ENCODE results near the gene PTDSS2.
"Not testable (repeated sequence)": the region's sequence is repeated elsewhere in the genome, so short reads cannot be mapped to it uniquely, and the experiment has no call there.

The PTDSS2 gene

DNA sequence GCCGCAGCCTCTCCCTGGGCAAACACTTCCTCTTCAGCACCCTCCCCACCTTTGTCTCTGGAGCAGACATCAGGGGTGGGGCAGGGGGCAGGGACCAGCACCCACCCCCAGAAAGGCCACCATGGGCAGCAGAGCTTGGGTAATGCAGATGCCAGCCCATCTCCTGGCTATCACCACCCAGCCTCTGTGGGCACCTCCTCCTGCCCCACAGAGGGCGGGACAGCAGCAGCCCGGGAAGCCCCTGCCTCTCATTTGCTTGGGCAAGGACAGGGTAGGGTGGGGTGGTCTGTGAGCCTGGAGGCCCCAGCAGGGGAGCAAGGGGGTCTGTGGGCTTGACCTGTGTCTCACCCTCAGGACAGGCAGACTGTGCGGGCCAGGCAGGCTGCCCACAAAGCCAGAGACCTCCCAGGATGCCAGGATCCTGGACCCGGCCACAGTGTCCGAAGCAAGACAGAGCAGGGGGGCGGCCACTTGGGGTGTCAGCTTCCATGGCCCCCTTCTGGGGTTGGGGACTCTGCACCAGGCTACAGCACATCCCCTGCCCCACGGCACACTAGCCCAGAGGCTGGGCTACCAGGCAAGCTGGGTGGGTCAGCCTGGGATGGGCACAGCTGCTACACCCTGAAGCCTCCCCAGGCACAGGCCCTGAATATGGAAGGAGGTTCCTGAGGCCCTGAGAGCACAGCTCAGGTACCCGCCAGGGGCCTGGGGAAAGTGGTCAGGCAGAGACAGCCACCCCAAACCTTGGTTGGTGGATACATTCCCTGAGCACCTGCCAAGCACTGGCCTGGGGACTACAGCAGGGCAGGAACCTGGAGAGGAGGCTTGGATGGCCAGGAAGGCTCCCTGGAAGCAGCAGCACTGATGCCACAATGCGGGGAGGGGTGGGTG, 52.5 kb downstream of the PTDSS2 start:
- DNase-seq (ENCODE audit: insufficient read length, low spot score) (no peak), FAIRE-seq (no peak)

DNA sequence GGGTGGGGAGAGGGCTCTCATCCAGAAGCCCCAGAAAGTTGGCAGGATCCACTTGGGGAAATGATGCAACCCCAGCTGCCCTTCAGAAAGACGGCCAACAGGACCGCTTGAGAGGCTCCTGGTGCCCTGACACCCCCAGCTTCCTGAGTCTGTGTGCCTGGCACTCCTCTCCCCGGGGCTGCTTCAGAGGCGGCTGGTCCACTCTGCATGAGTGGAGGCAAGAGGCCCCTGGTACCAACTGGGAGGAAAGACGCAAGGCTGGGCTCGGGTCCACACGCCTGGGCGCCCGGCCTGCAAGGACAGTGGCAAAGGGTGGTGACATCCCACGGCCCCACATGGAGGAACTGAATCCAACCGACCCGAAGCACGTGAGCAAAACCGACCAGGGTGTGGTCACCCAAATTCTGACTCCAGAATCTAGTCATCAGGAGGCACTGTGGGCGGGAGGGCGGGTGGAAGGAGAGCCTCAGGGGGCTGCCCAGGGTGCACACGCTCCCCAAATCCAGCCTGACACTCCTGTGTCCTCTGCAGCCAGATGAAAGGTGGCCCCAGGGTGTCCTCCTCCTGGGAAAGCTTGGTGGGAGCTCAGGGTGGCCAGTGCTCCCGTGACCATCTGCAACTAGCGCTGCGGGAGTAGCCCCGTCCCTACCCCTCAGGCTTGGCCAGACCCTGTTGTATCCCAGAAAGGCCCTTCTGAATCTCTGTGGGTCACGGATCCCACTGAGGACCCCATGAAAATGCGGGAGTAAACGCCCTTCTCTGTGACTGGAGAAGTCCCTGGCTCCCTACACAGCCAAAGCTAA, 53.3 kb downstream of the PTDSS2 start:
- no peak for FAIRE-seq
- no peak for DNase-seq (ENCODE audit: insufficient read length, low spot score)

DNA sequence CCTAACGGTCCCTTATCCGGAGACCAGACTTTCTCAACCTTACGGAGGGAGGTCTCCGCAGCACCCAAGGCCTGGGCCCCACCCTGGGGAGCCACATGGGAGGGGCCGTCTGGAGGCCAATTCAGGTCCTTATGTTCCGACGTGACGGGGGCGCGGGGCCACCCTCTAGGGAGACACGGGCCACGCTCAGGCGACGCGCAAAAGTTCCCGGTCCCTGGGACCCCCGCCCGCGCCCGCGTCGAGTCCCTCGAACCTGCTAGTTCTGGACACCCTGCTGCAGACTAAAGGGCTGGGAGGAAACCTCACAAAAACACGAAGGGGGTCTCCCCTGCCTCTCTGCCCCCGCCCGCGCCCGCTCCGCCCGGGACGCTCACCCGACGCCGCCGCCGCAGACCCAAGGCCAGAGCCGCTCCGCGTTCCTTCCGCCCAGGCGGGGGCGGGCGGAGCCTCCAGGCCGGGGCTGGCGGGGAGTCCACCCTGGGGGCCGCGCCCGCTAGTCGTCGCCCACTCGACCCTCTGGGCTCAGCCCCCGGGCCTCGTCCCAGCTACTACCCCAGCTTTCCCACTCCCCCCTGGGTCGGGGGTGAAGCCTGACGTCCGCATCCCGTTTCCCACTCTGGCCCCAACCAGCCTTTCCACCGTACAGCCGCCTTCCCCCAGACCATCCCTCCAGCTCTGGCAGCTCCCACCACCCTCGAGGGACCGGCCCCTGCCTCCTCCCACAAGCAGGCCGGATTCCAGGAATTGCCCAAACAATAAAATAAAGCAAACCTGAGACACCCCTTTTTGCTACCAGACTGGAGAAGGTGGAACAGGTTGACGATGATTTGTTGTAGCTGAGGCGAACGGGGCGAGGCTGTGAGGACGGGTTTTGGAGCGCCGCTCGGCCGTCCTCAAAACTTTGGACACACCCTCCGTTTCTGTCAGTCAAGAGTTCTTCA, 54.2 kb downstream of the PTDSS2 start:
- FAIRE-seq: no peak
- DNase-seq (ENCODE audit: insufficient read length, low spot score): no peak

DNA sequence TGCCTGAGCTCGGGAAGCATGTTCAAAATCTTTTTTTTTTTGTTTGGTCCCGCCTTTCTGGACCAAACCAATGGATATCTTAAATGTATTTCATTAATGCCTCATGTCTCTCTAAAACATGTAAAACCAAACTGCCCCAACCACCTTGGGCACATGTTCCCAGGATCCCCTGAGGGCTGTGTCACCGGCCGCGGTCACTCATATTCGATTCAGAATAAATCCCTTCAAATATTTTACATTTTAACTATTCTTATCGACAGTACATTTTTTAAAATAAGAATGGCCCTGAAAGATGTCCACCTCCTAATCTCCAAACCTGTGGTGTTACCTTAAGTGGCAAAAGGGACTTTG, 54.9 kb downstream of the PTDSS2 start:
- FAIRE-seq (no peak), DNase-seq (ENCODE audit: insufficient read length, low spot score) (no peak)

DNA sequence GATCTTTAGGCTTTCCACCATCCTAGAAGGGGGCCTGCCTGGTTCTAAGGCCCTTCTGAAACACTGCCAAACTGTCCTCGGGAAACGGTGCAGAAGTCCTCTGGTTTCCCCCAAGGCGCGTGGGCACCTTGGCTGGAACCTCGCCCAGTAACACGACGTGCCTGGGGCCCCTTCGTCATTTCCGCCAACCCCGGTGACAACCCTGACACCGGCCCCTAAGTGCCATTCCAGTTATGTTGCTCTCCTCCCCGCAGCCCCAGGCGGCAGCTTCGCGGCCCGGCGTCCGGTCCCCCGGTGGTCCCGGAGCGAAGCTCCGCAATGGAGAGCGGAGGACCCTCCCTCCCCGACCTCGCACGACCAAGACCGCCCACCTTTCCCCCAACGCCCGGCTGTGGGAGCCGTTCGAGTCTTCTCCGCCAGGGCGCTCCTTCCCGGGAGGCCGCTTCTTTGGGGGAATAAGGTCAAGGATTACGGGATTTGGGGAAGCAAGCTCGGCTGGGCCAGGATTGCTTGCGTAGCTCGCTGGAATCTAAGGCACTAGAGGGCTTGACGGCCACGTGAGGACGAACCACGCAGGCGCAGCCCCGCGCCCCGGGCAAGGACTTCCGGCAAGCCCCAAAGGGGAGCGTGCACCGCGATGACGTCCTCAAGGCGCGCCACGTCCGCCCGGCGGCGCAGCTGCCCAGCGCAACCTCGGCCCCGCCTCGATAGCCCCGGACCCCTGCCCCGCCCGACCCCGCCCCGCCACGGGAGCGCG, 56.3 kb downstream of the PTDSS2 start:
- FAIRE-seq (peak; percentile 99), DNase-seq (ENCODE audit: insufficient read length, low spot score) (peak; percentile 99)

DNA sequence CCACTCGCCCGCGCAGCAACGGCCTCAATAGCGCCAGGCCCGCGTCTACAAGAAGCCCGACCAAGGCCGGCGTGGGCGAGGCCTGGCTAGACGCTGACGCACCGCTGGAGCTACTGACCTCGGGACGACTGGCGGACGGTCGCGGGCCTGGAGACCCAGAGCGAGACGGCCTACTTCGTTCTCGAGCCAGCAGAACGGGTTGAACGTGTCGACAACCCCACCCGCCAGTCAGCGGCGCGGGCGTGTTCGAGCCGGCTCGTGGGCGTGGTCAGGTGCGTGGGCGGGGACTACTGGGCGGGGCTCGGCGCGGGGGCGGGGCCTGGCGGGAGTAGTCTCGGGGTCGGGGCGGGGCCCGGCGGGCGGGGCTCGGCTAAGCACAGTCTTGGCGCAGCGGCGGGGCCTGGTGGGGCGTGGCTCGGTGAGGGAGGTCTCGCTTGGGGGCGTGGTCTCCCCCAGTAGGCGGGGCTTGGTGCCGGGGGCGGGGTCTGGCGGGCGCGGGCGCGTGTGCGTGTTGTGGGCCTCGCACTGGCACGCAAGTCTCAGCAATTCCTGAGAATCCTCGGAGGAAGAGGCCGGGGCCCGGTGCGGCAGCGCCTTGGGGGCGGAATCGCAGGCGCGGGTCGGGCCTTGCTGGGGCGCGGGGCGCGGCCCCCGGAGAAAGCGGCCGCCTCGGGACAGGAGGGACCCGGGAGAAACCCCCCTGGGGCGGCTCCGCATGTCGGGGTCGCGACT, 57.1 kb downstream of the PTDSS2 start, which contains the start of gene RNH1:
TSS of gene RNH1 (minus strand) at position 248 of the 732 bp plus-strand sequence. CDS start 5,080 bp downstream, outside the sequence.
- peak; percentile 91 for DNase-seq (ENCODE audit: insufficient read length, low spot score)
- no peak for FAIRE-seq

DNA sequence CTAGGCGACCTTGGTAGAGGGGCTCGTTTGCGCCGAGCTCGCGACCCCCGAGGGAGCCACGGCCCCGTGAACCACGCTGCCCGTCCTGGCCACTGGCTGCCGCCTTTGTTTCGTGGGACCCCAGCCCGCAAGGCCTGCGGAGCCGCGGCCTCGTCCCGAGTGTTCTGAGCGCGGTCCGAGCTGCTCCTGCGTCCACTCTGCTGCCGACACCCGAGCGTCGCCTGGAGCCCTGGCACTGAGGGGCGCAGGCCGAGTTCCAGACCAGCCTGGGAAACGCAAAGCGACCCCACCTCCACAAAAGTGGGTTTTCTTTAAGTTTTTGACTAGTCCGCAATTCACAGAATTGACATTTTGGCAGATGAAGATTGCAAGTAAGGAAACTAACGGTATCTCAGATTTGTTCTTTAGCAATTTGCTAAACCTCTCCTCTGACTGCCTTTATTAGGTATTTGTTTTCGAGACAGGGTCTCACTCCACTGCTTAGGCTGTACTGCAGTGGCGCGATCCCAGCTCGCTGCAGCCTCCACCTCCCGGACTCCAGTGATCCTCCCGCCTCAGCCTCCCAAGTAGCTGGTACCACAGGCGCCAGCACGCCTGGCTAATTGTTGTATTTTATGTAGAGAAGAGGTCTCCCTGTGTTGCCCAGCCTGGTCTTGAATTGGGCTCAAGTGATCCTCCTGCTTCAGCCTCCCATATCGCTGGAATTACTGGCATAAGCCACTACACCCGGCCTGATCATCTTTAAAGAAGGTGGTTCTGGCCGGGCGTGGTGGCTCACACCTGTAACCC, 57.8 kb downstream of the PTDSS2 start:
- DNase-seq (ENCODE audit: insufficient read length, low spot score) (no peak), FAIRE-seq (no peak)

DNA sequence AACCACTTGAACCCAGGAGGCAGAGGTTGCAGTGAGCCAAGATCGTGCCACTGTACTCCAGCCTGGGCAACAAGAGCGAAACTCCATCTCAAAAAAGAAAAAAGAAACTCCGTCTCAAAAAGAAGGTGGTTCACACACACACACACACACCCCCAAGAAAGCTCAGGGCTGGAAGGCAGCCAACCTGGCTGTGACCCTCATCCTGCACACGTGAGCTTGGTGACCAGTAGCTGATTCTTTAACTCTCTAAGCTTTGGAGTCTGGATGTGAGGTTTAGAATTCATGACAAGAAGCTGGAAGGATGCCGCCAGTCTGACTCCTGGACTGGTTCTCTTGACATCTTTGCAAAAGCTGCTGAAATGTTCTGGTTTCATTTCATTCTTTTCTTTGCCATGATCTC, 58.9 kb downstream of the PTDSS2 start:
- FAIRE-seq (no peak), DNase-seq (ENCODE audit: insufficient read length, low spot score) (no peak)

DNA sequence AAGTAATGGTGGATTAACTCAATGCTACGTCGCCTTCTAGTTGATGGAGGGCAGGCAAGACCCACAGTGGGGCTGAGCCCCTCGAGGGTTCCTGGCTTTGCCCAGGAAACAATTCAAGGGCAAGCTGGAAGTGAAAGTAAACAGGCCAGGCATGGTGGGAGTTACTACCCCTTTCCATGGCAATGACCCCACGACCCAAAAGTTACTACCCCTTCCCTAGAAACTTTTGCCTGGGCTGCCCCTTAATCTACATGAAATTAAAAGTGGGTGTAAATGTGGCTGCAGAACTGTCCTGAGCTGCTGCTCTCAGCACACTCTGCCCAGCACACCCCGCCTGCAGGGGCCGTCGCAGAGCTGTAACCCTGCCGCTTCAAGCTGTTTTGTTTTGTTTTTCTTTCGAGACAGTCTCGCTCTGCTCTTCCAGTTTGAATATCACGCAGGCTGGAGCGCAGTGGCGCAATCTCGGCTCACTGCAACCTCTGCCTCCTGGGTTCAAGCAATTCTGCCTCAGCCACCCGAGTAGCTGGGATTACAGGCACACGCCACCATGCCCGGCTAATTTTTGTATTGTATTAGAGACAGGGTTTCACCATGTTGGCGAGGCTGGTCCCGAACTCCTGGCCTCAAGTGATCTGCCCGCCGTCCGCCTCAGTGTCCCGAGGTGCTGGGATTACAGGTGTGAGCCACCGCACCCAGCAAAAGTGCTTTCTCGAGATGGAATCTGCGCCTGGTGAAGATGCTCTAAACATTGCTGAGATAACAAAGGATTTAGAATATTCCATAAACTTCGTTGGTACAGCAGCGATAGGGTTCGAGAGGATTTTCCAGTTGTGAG, 62.9 kb downstream of the PTDSS2 start:
- no peak for FAIRE-seq
- no peak for DNase-seq (ENCODE audit: insufficient read length, low spot score)

DNA sequence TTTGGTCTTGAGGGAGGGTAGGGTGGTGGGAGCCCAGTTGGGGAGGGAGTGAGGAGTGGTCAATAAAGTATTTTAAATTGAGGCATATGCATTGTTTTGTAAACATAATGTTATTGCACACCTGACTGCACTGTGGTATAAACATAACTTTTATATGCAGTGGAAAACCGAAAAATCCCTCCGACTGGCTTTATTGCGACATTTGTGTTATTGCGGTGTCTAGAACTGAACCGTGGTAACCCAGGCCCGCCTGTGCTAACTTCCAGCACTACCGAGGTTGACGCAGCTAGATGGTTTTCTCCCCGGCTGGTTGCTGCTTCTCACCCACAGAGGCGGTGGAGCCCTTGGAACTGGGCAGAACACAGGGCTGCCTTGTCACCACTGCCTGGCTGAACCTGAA, 64.5 kb downstream of the PTDSS2 start:
- DNase-seq (ENCODE audit: insufficient read length, low spot score) (no peak), FAIRE-seq (no peak)

DNA sequence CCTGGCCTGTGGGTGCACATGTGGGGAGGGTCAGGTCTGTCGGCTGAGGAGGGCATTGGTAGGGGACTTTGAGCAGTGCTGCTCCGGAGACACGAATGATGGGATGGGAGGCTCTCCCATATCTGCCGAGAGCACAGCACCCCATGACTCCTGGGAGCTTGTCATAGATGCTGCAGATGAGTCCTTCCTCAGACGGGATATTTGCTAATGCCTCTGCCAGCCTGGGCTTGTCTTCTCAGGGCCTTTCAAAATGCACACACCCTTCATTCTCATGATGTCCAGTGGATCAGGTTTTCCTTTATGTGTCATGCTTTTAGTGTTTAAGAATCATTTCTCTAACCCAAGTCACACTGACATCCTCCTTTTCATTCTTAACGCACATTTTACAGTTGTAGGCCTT, 65.1 kb downstream of the PTDSS2 start:
- no peak for FAIRE-seq

DNA sequence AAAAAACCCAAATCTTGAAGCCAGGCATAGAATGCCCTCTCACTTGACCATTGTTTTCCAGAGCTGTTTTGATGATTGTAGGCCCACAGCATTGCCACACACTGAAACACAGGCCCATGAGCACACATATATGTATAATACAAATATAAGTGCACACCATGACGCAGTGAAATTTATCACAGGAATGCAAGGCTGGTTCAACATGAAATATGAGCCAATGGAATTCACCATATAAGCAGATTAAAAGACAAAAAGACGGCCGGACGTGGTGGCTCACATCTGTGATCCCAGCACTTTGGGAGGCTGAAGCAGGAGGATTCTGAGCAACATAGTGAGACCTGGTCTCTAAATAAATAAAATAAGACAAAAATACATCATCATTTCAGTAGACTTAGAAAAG, 66.3 kb downstream of the PTDSS2 start:
- FAIRE-seq (no peak), DNase-seq (ENCODE audit: insufficient read length, low spot score) (no peak)

More for the DNA sequence above, 65.1 kb downstream of the PTDSS2 start:
- no peak for DNase-seq (ENCODE audit: insufficient read length, low spot score)

DNA sequence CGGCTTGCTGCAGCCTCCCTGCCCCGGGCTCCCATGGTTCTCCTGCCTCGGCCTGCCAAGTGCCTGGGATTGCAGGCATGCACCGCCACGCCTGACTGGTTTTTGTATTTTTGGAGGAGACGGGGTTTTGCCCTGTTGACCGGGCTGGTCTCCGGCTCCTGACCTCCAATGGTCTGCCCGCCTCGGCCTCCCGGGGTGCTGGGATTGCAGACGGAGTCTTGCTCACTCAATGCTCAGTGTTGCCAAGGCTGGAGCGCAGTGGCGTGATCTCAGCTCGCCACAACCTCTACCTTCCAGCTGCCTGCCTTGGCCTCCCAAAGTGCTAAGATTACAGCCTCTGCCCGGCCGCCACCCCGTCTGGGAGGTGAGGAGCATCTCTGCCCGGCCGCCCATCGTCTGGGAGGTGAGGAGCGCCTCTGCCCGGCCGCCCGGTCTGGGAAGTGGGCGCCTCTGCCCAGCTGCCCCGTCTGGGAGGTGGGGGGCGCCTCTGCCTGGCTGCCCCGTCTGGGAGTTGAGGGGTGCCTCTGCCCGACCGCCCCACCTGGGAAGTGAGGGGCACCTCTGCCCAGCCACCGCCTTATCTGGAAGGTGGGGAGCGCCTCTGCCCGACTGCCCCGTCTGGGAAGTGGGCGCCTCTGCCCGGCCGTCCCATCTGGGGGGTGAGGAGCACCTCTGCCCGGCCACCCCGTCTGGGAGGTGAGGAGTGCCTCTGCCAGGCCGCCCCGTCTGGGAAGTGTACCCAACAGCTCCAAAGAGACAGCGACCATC, 67.0 kb downstream of the PTDSS2 start:
- FAIRE-seq: not testable (repeated sequence)

DNA sequence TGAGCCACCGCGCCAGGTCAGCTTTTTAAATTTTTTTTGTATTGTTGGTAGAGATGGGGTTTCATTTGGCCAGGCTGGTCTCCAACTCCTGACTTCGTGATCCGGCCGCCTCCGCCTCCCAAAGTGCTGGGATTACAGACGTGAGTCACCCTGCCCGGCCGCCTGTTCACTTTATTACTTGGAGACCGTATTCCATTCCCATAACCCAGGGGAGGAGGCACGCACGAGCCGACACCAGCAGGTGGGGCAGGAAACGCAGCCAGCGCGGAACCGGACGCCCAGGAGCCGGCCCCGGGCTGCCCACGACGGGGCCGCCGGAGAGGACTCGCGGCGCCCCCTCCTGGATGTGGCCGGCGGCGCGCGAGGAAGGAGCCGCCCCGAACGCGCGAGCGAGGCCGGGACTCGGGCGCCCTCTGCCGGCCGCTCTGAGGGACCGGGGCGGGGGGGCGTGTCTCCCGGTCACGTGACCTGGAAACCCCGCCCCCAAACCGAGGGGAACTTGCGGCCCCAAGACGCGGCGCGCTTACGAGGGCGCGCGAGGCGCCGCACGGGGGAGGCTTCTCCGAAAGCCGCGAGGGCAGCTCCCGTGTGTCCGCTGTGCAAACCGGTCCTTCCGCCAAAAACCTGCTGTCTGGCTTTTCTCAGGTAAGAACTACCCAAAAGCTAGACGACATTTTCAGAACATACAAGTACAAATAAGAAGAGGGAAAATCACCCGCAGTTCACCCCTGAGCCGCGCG, 68.6 kb downstream of the PTDSS2 start:
- peak; percentile 92 for FAIRE-seq

More for the DNA sequence above, 67.0 kb downstream of the PTDSS2 start:
- DNase-seq (ENCODE audit: insufficient read length, low spot score): not testable (repeated sequence)

DNA sequence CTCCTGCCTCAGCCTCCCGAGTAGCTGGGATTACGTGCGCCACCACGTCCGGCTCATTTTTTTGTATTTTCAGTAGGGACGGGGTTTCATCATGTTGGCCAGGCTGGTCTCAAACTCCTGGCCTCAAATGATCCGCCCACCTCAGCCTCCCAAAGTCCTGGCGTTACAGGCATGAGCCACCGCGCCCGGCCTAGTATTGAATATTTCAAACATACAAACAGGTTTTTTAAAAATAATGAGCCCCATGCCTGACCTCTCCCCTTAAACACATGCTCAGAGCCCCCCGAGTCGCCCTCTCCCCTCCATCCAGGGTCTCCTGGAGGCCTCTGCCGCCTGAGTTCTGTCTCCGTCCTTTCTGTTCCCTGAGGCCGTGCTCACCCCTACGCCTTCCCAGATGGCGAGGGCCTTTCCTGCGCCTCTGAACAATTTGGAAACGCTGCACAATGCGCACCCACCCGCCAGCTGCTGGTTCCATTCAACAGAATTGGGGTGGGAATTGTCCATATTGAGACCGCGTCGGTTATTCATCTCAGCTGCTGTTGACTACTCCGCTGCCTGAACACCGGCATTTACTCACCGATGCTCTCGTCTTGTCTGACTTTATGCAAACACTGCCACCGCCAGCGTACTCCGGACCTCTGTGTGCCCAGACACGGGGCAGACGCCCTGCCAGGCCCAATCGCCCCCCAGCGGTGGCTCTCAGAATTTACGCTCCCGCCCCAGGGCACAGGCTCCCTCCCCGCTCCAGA, 70.5 kb downstream of the PTDSS2 start:
- FAIRE-seq: no peak
- no peak for DNase-seq (ENCODE audit: insufficient read length, low spot score)

More for the DNA sequence above, 68.6 kb downstream of the PTDSS2 start:
- DNase-seq (ENCODE audit: insufficient read length, low spot score): peak; percentile 88

All from HTR-8/SVneo (cell line).